Stimulated activated CD8-positive, alpha-beta memory T cell treated with anti-CD3 and anti-CD28 coated beads, Interleukin-12 subunit alpha, Interleukin-12 subunit beta, amount 100 ng/mL, for 4 hours (primary cell): ENCODE results near the gene ZNF26.
"Not testable (repeated sequence)": the region's sequence is repeated elsewhere in the genome, so short reads cannot be mapped to it uniquely, and the experiment has no call there.

Source experiments
- DNase-seq: peaks from one replicate; pipeline ENCODE4 v3.0.0-alpha.2; 2020; ENCODE audit warnings: low read depth

The ZNF26 gene

DNA sequence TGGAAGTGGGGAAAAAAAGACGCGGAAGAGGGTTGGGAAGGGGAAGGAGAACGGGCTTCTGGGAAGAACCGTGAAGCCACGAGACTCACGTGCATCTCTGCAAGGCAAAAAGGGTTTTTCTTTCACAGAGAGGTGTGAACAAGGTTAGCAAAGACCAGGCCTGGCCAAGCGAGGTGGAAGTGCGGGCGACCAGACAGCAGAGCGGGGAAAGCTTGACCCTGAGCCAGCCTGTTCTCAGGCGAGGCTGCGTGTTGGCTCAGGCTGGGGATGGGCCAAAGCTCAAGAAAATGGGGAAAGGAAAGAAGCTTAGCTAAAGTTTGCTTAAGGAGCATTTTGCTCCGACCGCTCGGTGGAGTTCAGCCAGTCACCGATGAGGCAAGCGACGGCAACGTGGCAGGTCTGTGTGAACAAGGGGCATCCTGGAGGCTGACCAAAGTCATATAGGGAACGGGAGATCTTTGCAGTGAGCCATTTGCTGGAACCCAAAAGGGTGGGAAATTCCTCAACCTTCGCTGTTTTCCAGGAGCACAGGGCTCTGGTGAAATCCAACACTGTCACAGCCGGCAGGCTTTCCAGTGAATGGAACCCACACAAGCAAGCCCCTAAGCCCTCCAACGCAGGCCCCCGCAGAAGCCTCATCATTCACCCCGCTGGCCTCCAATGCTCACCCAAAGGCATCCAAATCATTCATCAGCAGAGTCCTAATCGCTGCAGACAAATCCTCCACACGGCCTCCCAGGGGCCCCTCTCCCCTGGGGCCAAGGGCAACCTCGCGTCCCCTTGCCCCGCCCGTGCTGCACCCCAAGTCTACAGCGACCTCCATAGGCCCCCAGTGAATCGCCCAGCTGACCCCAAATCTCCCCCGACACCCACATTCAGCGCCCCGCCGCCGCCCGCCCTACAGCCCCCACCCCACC is 30.8 kb upstream of the ZNF26 start:
- no peak for DNase-seq

DNA sequence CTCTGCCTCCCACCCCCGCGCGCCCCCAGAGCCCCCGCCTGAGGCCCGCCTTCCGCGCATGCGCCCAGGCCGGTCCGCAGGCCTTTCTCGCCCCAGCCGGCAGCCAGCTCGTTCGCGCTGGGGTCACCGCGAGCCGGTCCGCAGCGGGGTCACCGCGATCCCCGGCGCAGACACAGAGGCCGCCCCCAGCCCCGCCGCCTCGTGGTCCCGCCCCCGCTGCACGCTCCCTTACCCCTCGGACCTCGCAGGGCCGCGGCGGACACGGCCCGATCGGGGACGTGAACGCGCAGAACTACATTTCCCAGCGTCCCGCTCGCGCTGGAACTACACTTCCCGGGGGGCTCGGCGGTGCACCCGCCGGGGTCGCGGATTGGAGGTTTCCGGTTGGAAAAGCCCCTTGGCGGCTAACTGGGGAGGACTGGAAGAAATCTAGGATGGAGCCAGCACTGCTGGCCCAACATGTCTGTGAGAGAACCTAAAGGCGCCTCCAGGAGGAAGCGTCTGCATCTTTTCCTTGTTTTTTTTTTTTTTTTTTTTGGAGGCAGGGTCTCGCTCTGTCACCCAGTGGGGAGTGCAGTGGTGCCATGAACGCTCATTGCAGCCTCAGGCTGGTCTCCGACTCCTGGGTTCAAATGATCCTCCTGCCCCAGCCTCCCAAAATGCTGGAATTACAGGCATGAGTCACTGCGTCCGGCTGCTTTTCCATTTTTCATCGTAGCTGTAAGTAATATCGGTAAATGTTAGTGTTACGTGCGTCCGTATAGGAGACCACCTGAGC is 30.0 kb upstream of the ZNF26 start, which contains the start of gene ZNF605:
Gene ZNF605 (minus strand): TSS at position 296 of the 778 bp plus-strand sequence. CDS start 10,671 bp downstream, outside the sequence.
- DNase-seq, result peak; percentile 73

DNA sequence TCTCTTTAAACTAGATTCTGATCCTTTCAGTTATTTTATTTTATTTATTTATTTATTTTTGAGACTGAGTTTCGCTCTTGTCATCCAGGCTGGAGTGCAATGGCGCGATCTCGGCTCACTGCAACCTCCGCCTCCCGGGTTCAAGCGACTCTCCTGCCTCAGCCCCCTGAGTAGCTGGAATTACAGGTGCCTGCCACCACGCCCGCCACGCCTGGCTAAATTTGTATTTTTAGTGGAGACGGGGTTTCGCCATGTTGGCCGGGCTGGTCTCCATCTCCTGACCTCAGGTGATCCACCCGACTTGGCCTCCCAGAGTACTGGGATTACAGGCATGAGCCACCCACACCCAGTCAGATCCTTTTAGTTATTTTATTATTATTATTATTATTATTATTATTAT is 24.4 kb upstream of the ZNF26 start:
- DNase-seq, result not testable (repeated sequence)

DNA sequence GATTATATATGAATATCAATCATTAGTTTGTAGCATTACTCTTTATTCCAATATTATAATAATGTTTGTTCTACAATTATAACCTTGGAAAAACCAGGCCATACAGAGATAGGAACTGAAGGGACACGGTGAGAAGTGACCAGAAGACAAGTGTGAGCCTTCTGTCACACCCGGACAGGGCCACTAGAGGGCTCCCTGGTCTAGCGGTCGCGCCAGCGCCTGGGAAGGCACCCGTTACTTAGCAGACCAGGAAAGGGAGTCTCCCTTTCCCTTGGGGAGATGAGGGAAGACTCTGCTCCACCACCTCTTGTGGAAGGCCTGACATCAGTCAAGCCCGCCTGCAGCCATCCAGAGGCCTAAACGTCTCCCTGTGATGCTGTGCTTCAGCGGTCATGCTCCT is 22.2 kb upstream of the ZNF26 start:
- not testable (repeated sequence) for DNase-seq

DNA sequence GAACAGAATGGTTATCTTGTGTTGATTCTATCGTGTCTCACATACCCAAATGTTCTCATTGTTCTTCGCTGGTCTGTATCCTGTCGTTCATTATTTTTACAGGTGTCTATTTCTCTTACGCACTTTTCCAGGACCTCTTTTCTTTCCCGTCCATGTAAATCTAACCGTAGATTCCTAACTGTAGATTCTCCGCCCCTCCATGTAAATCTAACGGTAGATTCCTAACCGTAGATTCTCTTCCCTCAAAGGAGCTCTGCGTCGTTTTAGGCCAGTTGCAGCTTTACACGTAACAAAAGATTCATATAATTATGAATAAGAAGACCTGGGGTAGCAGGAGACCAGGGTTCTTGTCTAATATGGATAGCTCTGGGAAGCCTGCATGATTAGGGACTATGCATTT is 20.4 kb upstream of the ZNF26 start:
- DNase-seq, result no peak

GRCh38 chr12:132966676-132967415 is 19.3 kb upstream of the ZNF26 start:
- DNase-seq, result no peak

DNA sequence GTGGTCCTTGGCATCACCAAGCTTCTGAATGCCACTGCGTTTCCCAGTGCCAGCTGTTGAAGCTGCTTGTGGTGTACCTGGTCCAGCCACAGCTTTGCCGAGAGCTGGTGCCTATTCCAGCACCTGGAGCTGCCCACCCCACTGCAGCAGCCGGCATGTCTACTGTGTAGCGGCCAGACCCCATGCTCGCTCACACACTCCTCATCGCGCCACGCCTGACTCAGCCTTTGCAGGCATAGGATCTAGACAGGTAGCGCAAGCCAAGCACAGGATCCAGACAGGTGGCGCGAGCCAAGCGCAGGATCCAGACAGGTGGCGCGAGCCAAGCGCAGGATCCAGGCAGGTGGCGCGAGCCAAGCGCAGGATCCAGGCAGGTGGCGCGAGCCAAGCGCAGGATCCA is 18.4 kb upstream of the ZNF26 start:
- no peak for DNase-seq

DNA sequence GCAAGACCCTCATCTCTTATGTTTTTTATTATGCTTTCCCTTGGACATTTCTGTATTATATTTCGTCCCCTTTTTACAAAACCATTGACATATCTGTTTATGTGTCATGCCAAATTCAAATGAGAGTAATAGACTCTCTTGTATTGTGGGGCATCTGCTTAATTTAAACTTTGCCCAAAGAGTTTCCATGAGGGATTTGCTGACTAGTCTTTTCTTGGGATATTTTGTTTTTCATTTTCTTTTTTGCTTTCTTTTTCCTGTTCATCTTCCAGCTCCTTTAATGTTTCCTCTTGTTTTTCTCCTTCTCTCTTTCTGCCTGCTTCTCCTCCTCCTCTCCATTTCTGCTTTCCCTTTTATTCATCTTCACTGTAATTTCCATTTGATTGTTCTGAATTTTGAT is 13.8 kb upstream of the ZNF26 start:
- DNase-seq, result no peak

GRCh38 chr12:132976870-132977269 is 9.3 kb upstream of the ZNF26 start:
- DNase-seq, result not testable (repeated sequence)

GRCh38 chr12:132986885-132987225 is 688 bp downstream of the ZNF26 start:
- no peak for DNase-seq

GRCh38 chr12:132998741-132999140 is 12.6 kb downstream of the ZNF26 start:
- no peak for DNase-seq

DNA sequence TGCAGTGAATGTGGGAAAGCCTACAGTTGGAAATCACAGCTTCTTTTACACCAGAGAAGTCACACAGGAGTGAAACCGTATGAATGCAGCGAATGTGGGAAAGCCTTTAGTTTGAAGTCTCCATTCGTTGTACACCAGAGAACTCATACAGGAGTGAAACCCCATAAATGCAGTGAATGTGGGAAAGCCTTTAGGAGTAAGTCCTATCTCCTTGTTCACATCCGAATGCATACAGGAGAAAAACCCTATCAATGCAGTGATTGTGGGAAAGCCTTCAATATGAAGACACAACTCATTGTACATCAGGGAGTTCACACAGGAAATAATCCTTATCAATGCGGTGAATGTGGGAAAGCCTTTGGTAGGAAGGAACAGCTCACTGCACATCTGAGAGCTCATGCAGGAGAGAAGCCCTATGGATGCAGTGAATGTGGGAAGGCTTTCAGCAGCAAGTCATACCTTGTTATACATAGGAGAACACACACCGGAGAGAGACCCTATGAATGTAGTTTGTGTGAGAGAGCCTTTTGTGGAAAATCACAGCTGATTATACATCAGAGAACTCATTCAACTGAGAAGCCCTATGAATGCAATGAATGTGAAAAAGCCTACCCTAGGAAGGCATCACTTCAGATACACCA is 24.6 kb downstream of the ZNF26 start:
- DNase-seq, result no peak

- DNase-seq, result no peak
Observed at GRCh38 chr12:133023566-133023965, 37.4 kb downstream of the ZNF26 start.

DNA sequence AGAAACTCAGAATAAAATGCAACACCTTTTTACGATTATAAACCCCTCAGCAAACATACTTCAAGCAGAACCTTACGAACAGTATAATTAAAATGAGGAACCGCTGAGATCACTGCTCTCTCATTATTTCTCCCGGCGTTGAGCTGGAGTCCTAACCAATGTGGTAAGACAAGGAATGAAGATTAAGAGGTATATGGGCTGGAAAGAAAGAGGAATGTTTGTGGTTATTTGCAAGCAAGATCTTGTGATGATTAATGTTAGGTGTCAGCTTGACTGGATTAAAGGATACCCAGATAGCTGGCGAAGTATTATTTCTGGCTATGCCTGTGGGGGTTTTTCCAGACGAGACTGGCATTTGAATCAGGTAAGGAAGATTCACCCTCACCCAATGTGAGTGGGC is 40.8 kb downstream of the ZNF26 start:
- no peak for DNase-seq

DNA sequence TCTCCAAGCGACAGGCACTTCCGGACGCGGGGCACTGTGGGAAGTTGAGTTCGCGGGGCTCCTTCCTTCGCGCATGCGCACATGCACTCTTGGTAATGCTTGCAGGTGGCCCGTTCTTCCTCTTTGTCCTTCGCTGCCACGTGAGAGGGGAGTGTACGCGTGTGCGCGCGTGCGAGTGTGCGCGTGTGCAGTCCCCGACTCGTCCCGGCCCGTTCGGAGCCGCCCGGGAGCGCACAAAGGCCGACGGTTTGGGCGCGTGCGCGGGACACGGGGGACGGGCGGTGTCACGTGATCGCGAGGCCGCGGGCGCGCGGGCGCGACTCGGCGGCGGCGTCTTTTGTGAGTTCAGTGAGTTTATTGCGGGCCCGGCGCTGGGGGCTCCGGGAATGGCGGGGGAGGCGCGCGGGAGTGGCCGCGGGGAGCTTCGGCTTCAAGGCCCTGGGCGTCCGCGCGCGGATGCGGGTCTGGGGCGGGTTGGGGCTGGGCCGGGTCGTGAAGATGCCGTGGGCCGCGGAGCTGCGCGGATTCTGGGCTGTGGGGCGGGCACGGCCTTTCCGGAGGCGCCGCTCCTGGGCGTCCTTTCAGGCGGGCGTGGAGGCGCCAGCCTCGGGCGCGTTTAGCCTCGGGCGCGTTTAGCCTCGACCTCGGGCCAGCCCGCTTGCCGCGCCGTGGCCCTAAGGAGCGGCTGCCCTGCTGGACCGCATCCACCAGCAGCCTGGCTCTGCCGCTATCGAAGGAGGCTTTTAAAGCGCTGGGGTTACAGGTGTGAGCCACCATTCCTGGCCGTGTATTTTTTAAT is 51.2 kb downstream of the ZNF26 start, which contains the start of gene ZNF84:
Gene ZNF84 (plus strand): TSS at position 303 of the 799 bp plus-strand sequence. CDS start 3,959 bp downstream, outside the sequence.
- peak; percentile 95 for DNase-seq

GRCh38 chr12:133038118-133038709 is 52.0 kb downstream of the ZNF26 start:
- no peak for DNase-seq

- no peak for DNase-seq
Observed at GRCh38 chr12:133046698-133047097, 60.5 kb downstream of the ZNF26 start.

DNA sequence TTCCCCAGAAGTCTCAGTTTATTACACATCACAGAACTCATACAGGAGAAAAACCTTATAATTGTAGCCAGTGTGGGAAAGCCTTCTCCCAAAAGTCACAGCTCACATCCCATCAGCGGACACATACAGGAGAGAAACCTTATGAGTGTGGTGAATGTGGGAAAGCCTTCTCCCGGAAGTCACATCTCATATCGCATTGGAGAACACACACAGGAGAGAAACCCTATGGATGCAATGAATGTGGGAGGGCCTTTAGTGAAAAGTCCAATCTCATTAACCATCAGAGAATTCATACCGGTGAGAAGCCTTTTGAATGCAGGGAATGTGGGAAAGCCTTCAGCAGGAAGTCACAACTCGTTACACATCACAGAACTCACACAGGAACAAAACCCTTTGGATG is 71.3 kb downstream of the ZNF26 start:
- no peak for DNase-seq

DNA sequence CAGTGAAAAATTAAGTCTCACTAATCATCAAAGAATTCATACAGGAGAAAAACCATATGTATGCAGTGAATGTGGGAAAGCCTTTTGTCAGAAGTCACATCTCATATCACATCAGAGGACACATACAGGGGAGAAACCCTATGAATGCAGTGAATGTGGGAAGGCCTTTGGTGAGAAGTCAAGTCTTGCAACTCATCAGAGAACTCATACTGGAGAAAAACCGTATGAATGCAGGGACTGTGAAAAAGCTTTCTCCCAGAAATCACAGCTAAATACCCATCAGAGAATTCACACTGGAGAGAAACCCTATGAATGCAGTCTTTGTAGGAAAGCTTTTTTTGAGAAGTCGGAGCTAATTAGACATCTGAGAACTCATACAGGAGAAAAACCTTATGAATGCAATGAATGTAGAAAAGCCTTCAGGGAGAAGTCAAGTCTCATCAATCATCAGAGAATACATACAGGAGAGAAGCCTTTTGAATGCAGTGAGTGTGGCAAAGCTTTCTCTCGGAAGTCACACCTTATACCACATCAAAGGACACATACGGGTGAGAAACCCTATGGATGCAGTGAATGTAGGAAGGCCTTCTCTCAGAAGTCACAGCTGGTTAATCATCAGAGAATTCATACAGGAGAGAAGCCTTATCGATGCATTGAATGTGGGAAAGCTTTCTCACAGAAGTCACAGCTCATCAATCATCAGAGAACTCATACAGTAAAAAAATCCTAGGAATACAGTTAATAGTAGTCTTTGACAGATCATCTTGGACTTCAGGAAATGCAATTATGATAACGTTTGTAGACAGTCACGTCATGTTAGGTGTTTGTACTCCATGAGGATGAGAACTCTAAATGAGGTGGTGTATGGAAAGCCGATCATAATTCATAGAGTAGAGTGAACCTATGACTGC is 72.3 kb downstream of the ZNF26 start:
- no peak for DNase-seq
